ENCODE measurements around the gene IMMP2L. TPM values are rescaled to one million over a fixed set of nuclear protein-coding genes. Genes with fewer than 3 reads are reported as not detected.

The IMMP2L gene
- total and polyA plus RNA-seq, 4 donors, result 9.2 to 34.7 (median 11.1) TPM

- TF ChIP-seq CTCF (IDR thresholded peaks at IDR 0.05; ENCODE audit: control extremely low read depth, extremely low read depth), result no peak
- Histone ChIP-seq H3K4me3 (no peak overlapping the region), H3K9ac (ENCODE audit: insufficient read depth in 1 of 2, low read length in 2 of 2) (no peak overlapping the region), H3K9me3 (ENCODE audit: control insufficient read depth in 4 of 4, insufficient read depth in 3 of 4, low read length in 3 of 4) (peaks cover 0 to 2% (median 0%) of the 10 kb centered on the region in 4 donors), H3K27ac (ENCODE audit: low read depth in 1 of 2, low read length in 1 of 2) (no peak overlapping the region), H3K36me3 (ENCODE audit: control insufficient read depth in 4 of 4, insufficient read depth in 4 of 4, low read length in 4 of 4) (no peaks in the 10 kb centered on the region), H3K4me1 (ENCODE audit: control insufficient read depth in 5 of 5, insufficient read depth in 5 of 5, low read length in 5 of 5) (no peaks in the 10 kb centered on the region), H3K27me3 (ENCODE audit: control insufficient read depth in 3 of 3, insufficient read depth in 3 of 3, low read length in 2 of 3) (no peaks in the 10 kb centered on the region)
- 65 to 100% methylated on average over 2 of the region's 2 CpGs for WGBS, 2 donors
- ATAC-seq (ENCODE audit: insufficient read depth, low FRiP score) (no peak), DNase-seq (no peak)
Measured at GRCh38 chr7:111145472-111145871, 416.8 kb downstream of the IMMP2L start.

GRCh38 chr7:111140091-111140865 is 422.0 kb downstream of the IMMP2L start:
- no peaks in the 10 kb centered on the region for H3K36me3 ChIP-seq (ENCODE audit: control insufficient read depth in 4 of 4, insufficient read depth in 4 of 4, low read length in 4 of 4)
- H3K4me1 ChIP-seq (ENCODE audit: control insufficient read depth in 5 of 5, insufficient read depth in 5 of 5, low read length in 5 of 5), result peaks cover 0 to 8% (median 3%) of the 10 kb centered on the region in 5 donors
- no peak overlapping the region for H3K4me3 ChIP-seq
- H3K27me3 ChIP-seq (ENCODE audit: control insufficient read depth in 3 of 3, insufficient read depth in 3 of 3, low read length in 2 of 3), result no peaks in the 10 kb centered on the region
- ATAC-seq (ENCODE audit: insufficient read depth, low FRiP score), result no peak
- H3K9me3 ChIP-seq (ENCODE audit: control insufficient read depth in 4 of 4, insufficient read depth in 3 of 4, low read length in 3 of 4), result no peaks in the 10 kb centered on the region
- TF ChIP-seq CTCF (IDR thresholded peaks at IDR 0.05; ENCODE audit: control extremely low read depth, extremely low read depth), result no peak
- 88 to 92% methylated on average over 2 of the region's 2 CpGs for WGBS, 2 donors
- DNase-seq, result no peak
- H3K9ac ChIP-seq (ENCODE audit: insufficient read depth in 1 of 2, low read length in 2 of 2), result no peak overlapping the region
- no peak overlapping the region for H3K27ac ChIP-seq (ENCODE audit: low read depth in 1 of 2, low read length in 1 of 2)

- no peak for ATAC-seq (ENCODE audit: insufficient read depth, low FRiP score)
- H3K36me3 ChIP-seq (ENCODE audit: control insufficient read depth in 4 of 4, insufficient read depth in 4 of 4, low read length in 4 of 4), result no peaks in the 10 kb centered on the region
- H3K27ac ChIP-seq (ENCODE audit: low read depth in 1 of 2, low read length in 1 of 2), result no peak overlapping the region
Measured at GRCh38 chr7:111138586-111138985, 423.7 kb downstream of the IMMP2L start.

More at GRCh38 chr7:111138586-111138985, 423.7 kb downstream of the IMMP2L start:
- DNase-seq, result peak in 2 of 3 donors; percentile 22 to 46
- Histone ChIP-seq H3K27me3 (ENCODE audit: control insufficient read depth in 3 of 3, insufficient read depth in 3 of 3, low read length in 2 of 3) (no peaks in the 10 kb centered on the region), H3K4me1 (ENCODE audit: control insufficient read depth in 5 of 5, insufficient read depth in 5 of 5, low read length in 5 of 5) (peaks cover 0 to 8% (median 3%) of the 10 kb centered on the region in 5 donors), H3K9ac (ENCODE audit: insufficient read depth in 1 of 2, low read length in 2 of 2) (no peak overlapping the region), H3K9me3 (ENCODE audit: control insufficient read depth in 4 of 4, insufficient read depth in 3 of 4, low read length in 3 of 4) (no peaks in the 10 kb centered on the region), H3K4me3 (no peak overlapping the region)
- TF ChIP-seq CTCF (IDR thresholded peaks at IDR 0.05; ENCODE audit: control extremely low read depth, extremely low read depth), result no peak

Data from lung (tissue), 12 donors.